ENCODE results near the gene LHFPL2. TPM values are rescaled to one million over a fixed set of nuclear protein-coding genes. Genes with fewer than 3 reads are reported as not detected.

LHFPL2 gene
- total and polyA plus RNA-seq, 9 of the 15 experiments (the other 6 are each of a cell fraction or from before 2014, with no cell fraction given) = 1.0 to 6.6 (median 4.6) TPM

DNA sequence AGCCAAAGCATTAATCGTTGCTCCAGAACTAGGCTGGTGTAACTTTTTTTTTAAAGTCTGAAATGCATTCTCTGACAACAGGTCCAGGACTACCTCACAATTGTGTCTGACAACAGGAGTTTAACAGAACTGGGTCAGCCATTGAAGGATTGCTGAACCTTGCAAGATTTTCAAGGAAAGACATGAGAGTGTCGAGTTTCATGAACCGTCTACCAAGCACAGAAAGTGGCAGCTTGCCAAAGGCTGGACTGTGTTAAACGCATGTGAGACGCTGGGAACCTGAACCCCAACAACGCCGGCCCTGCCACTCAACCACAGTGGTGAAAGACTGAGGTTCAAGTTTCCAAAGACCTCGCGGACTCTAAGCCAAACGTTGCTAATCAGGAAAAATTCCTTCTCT lies 79.1 kb downstream of the LHFPL2 start (continued):
- TF ChIP-seq, protein P1, sequence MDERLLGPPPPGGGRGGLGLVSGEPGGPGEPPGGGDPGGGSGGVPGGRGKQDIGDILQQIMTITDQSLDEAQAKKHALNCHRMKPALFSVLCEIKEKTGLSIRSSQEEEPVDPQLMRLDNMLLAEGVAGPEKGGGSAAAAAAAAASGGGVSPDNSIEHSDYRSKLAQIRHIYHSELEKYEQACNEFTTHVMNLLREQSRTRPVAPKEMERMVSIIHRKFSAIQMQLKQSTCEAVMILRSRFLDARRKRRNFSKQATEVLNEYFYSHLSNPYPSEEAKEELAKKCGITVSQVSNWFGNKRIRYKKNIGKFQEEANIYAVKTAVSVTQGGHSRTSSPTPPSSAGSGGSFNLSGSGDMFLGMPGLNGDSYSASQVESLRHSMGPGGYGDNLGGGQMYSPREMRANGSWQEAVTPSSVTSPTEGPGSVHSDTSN (CRISPR knock-in tag; IDR thresholded peaks at IDR 0.05; ENCODE audit: low read depth) = no peak
- TF ChIP-seq, protein P1 (tag; conservative IDR thresholded peaks at IDR 0.05; ENCODE audit: low read depth) = peak; percentile 69
- TF ChIP-seq NFIC (IDR thresholded peaks at IDR 0.05) (peak; percentile 94), NFIX (CRISPR knock-in tag; IDR thresholded peaks at IDR 0.05; ENCODE audit: low read depth) (0 out of 2 replicates have a peak, but pooled peaks have one; percentile 60)

DNA sequence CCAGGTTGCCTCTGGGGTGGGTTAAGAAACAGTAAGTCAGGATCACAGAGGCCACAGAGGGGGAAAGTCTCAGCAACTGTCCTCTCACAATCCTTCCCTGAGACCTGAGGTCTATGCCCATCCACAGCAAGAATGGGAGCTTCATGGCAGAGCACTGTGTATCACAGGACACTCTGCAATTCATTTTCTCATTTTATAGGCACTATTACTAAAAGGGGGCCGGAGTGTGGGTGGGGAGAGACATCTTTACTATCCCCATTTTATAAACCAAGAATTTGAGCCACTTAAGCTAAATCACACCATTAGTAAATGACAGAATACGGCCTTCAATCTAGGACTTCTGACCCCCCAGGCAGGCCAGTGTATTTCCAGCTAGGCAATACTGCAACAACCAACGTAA lies 79.9 kb downstream of the LHFPL2 start:
- Histone ChIP-seq H3K9me1 (ENCODE audit: control insufficient read depth, insufficient read depth, low read length) (no peaks in the 10 kb centered on the region), H3K9me3 (replicated peaks; ENCODE audit: control insufficient read depth, insufficient read depth, low read depth, low read length) (no peaks in the 10 kb centered on the region), H4K20me1 (replicated peaks; ENCODE audit: control insufficient read depth, insufficient read depth, low read length) (no peaks in the 10 kb centered on the region), H3K4me3 (no peak overlapping the region), H3K27ac (ENCODE audit: extremely low read depth, low read depth, low read length) (no peak overlapping the region), H3K9ac (ENCODE audit: insufficient read depth in 1 of 2, low read depth in 2 of 2, low read length in 2 of 2) (no peak overlapping the region), H3K79me2 (ENCODE audit: control insufficient read depth, insufficient read depth, low read length) (no peaks in the 10 kb centered on the region), H3K4me1 (replicated peaks in 1 of 2; ENCODE audit: control insufficient read depth in 2 of 2, insufficient read depth in 2 of 2, low read length in 2 of 2) (peaks cover 0 to 21% of the 10 kb centered on the region in 2 experiments; a peak in 3 of 5 replicates), H3K36me3 (ENCODE audit: control insufficient read depth, insufficient read depth, low read length) (no peaks in the 10 kb centered on the region), H3K27me3 (ENCODE audit: control insufficient read depth in 2 of 2, insufficient read depth in 2 of 2, low read length in 2 of 2) (no peaks in the 10 kb centered on the region), H3K4me2 (ENCODE audit: insufficient read depth, low read length) (no peak overlapping the region), H2AFZ (ENCODE audit: low read depth, low read length) (peak overlapping the region; percentile 46; the same call in 1 of the 2 replicates)
- WGBS (ENCODE audit: insufficient coverage, low coverage, missing lambda C conversion rate) = 73% methylated on average over 3 of the region's 3 CpGs
- FAIRE-seq (no peak), ATAC-seq (no peak), DNase-seq (ENCODE audit: extremely low read depth in 1 of 4, low spot score in 3 of 4) (no peak)
- POLR2A ChIA-PET = interaction anchor here (1.5 to 1.6 kb wide), 2 partner anchors 19 to 41 kb away, joined by 3 to 4 read pairs; no protein-coding TSS in a partner anchor
- CTCF ChIA-PET (ENCODE audit: low intra/inter-chr PET ratio) = no interaction called here
- TF ChIP-seq KAT7 (CRISPR knock-in tag; IDR thresholded peaks at IDR 0.05; ENCODE audit: borderline replicate concordance) (no peak), ZC3H4 (CRISPR knock-in tag; IDR thresholded peaks at IDR 0.05; ENCODE audit: borderline replicate concordance) (no peak), KLF6 (CRISPR knock-in tag; IDR thresholded peaks at IDR 0.05; ENCODE audit: borderline replicate concordance) (no peak), ID3 (CRISPR knock-in tag; IDR thresholded peaks at IDR 0.05) (no peak), ID3 (tag; IDR thresholded peaks at IDR 0.05) (no peak)
- intact Hi-C loops (cut with micrococcal nuclease) (no loop called here), in situ Hi-C loops (cut with MboI) (no loop called here)
- no TSS peak for BruUV-seq (replicated peaks)

Measured in K562 (cell line).